ENCODE results near the gene KDELR1.

DNA sequence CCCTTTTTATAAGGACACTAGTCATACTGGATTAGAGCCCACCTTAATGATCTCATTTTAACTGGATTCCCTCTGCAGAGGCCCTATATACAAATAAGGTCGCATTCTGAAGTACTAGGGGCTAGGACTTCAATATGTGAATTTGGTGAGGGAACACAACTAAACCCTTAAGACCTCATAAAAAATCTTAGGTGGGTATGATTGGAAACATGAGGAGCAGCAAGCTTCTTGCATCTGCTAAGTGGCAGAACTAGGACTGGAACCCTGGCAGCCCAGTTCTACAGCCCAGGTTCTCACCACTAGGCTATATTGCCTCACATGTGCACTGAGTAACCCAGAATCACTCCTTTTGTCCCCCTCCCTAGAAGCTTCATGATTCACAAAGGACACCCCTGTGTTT lies 37.3 kb upstream of the KDELR1 start:
- TF ChIP-seq, protein P1, sequence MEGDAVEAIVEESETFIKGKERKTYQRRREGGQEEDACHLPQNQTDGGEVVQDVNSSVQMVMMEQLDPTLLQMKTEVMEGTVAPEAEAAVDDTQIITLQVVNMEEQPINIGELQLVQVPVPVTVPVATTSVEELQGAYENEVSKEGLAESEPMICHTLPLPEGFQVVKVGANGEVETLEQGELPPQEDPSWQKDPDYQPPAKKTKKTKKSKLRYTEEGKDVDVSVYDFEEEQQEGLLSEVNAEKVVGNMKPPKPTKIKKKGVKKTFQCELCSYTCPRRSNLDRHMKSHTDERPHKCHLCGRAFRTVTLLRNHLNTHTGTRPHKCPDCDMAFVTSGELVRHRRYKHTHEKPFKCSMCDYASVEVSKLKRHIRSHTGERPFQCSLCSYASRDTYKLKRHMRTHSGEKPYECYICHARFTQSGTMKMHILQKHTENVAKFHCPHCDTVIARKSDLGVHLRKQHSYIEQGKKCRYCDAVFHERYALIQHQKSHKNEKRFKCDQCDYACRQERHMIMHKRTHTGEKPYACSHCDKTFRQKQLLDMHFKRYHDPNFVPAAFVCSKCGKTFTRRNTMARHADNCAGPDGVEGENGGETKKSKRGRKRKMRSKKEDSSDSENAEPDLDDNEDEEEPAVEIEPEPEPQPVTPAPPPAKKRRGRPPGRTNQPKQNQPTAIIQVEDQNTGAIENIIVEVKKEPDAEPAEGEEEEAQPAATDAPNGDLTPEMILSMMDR (IDR thresholded peaks at IDR 0.05; ENCODE audit: low read length): no peak
- no peak for TF ChIP-seq EZH2 (IDR thresholded peaks at IDR 0.05; ENCODE audit: borderline replicate concordance, low read length)
